Naive B cell (primary cell): ENCODE measurements around the gene MAPKAPK2. TPM values are rescaled to one million over a fixed set of nuclear protein-coding genes. Genes with fewer than 3 reads are reported as not detected.

Source experiments
- ATAC-seq, 2 donors: fragments of 150-1000 bp; cut with Tn5 transposase; 2 replicates each; pipeline ENCODE4 v1.10.0; 2021; ENCODE audit warnings: low read depth in 2 of 2, mild to moderate bottlenecking in 2 of 2, moderate library complexity in 2 of 2
- DNase-seq: peaks from one replicate; pipeline ENCODE4 v3.0.0; 2022
- H3K27ac Mint-ChIP-seq, 6 donors: one replicate each; pipeline ENCODE4 v1.8.0; 2020 to 2022; ENCODE audit warnings: mild to moderate bottlenecking in 6 of 6, mixed read lengths in 6 of 6, moderate library complexity in 5 of 6, inconsistent platforms in 2 of 6
- H3K27me3 Mint-ChIP-seq, 3 donors: one replicate each; pipeline ENCODE4 v1.8.0; 2021 to 2022; ENCODE audit warnings: mixed read lengths in 3 of 3, mild to moderate bottlenecking in 1 of 3
- H3K36me3 Mint-ChIP-seq, 2 donors: one replicate each; pipeline ENCODE4 v1.8.0; 2020 to 2022; ENCODE audit warnings: mixed read lengths in 2 of 2, inconsistent platforms in 1 of 2, mild to moderate bottlenecking in 1 of 2
- H3K4me1 Mint-ChIP-seq, 3 donors: one replicate each; pipeline ENCODE4 v1.8.0; 2020 to 2022; ENCODE audit warnings: mixed read lengths in 3 of 3, inconsistent platforms in 1 of 3, mild to moderate bottlenecking in 1 of 3, moderate library complexity in 1 of 3
- H3K4me3 Mint-ChIP-seq, 8 donors: one replicate each; pipeline ENCODE4 v1.8.0; 2020 to 2022; ENCODE audit warnings: mild to moderate bottlenecking in 8 of 8, mixed read lengths in 8 of 8, moderate library complexity in 8 of 8, inconsistent platforms in 2 of 8
- H3K9me3 Mint-ChIP-seq, 7 donors: one replicate each; pipeline ENCODE4 v1.8.0; 2020 to 2022; ENCODE audit warnings: mixed read lengths in 7 of 7, mild to moderate bottlenecking in 5 of 7, inconsistent platforms in 2 of 7, moderate library complexity in 1 of 7
- polyA plus RNA-seq, 6 donors: library from polyadenylated mRNA; unstranded; fragments of 300-500 nt; fragmentation: Illumina TruSeq; gene quantifications; one replicate each; pipeline ENCODE4 v1.2.3, GENCODE V29; 2021; ENCODE audit warnings: low read depth in 6 of 6

MAPKAPK2 gene
- polyA plus RNA-seq, 6 donors from 2014 or later = 1.7 to 3.6 (median 2.8) TPM

DNA sequence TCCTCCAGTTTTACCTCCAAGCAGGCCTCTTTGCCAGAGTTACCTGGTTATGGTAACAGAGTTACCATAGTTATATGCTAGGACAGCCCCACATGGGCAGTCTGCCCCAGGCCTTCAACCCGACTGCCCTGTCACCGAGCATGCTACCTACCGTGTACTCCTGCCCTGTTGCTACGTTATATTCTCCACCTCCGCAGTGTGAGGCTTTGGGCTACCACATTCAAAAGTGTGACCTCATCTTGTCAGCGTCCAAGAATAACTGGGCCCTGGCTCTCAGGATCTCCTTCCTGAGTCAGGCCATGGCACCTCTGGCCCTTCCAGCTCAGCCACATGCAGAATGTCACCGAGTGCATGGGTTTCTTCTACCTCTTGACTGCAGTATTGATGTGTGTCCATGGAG, 8.9 kb downstream of the MAPKAPK2 start:
- H3K36me3 Mint-ChIP-seq = peaks cover 16 to 21% of the 10 kb centered on the region in 2 donors
- peaks cover 73 to 96% (median 95%) of the 10 kb centered on the region in 3 donors for H3K4me1 Mint-ChIP-seq
- H3K27ac Mint-ChIP-seq = peak overlapping the region in 1 of 6 donors; percentile 91
- DNase-seq (no peak), ATAC-seq (no peak)
- H3K4me3 Mint-ChIP-seq = peak overlapping the region in 1 of 8 donors; percentile 49
- no peaks in the 10 kb centered on the region for H3K9me3 Mint-ChIP-seq
- H3K27me3 Mint-ChIP-seq = no peaks in the 10 kb centered on the region

- Mint-ChIP-seq H3K9me3 (no peaks in the 10 kb centered on the region), H3K27ac (peak overlapping the region in 2 of 6 donors; percentile 33 to 91), H3K27me3 (no peaks in the 10 kb centered on the region), H3K4me3 (no peak overlapping the region), H3K4me1 (peaks cover 74 to 96% (median 95%) of the 10 kb centered on the region in 3 donors), H3K36me3 (peaks cover 16 to 21% of the 10 kb centered on the region in 2 donors)
- DNase-seq = no peak
- ATAC-seq = no peak
Measured at GRCh38 chr1:206694171-206695124, 9.7 kb downstream of the MAPKAPK2 start.

DNA sequence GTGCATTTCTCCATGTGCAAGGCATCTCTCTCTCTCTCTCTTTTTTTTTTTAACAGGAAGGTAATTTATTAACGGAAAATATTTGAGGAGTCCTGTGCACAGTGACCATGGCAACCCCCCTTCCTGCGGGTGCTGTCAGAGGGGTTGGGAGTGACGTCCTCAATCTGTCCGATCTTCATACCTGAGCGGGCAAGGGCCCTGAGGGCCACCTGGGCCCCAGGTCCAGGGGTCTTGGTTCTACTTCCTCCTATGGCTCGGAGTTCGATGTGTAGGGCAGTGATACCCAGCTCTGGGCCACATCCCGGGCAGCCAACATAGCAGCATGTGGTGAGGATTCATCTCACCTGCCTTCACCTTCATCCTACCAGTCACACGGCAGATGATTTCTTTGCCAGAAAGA, 11.0 kb downstream of the MAPKAPK2 start:
- Mint-ChIP-seq H3K36me3 (peaks cover 16 to 21% of the 10 kb centered on the region in 2 donors), H3K4me1 (peaks cover 71 to 95% (median 95%) of the 10 kb centered on the region in 3 donors), H3K27me3 (no peaks in the 10 kb centered on the region), H3K4me3 (no peak overlapping the region), H3K27ac (peak overlapping the region in 3 of 6 donors; percentile 17 to 51 (median 49)), H3K9me3 (no peaks in the 10 kb centered on the region)
- ATAC-seq = no peak
- no peak for DNase-seq

DNA sequence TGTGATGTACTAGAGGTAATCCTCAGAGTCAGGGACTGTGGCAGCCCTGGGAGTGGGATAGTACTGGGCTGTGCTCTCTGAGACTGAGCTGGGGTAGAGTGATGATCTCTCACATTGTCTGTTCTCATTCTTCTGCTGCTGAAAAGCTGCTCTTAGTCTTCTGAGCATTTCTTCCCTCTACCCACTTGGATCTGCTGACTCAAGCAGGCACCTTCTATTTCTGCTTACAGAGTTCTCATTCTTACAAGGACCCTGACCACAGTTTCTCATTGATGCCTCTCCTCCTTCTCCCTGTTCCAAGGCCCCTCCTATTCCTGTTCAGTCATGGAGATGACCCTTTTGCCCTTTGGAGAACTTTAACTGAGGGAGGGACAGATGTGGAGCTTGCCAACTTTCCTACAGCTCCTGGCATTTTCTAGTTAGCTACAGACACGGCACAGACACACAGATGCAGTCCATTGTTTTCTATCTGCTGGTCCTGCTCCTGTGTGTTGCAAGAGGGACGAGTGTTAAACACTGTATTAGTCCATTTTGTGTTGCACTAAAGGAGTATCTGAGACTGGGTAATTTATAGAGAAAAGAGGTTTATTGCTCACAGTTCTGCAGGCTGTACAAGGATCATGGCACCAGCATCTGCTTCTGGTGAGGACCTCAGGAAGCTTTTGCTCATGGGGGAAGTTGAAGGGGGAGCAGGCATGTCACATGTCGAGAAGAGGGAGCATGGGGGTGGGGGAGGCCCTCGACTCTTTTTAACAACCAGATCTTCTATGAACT, 12.3 kb downstream of the MAPKAPK2 start:
- peaks cover 16 to 21% of the 10 kb centered on the region in 2 donors for H3K36me3 Mint-ChIP-seq
- ATAC-seq = no peak

DNA sequence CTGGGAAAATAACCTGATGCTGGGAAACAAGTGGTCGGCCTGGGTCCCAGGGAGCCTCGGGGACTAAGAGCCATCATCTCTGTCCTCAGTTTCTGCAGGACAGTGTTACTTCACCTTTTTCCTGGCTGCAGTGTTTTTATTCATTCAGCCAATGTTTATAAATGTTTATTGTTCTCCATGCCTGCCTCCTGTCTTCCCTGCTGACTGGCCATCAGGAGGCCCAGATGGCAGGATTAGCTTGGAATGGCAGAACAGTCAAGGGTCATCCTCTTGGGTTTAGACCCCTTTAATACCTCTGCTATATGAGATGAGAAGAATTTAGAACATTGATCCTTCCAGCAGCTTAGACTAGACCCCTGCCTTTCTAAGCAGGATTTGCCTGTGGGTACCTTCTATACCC, 13.3 kb downstream of the MAPKAPK2 start:
- peaks cover 16 to 21% of the 10 kb centered on the region in 2 donors for H3K36me3 Mint-ChIP-seq
- DNase-seq = no peak
- no peak overlapping the region for H3K4me3 Mint-ChIP-seq
- H3K9me3 Mint-ChIP-seq = no peaks in the 10 kb centered on the region
- no peak for ATAC-seq
- H3K27ac Mint-ChIP-seq = no peak overlapping the region
- H3K27me3 Mint-ChIP-seq = no peaks in the 10 kb centered on the region
- peaks cover 68 to 91% (median 90%) of the 10 kb centered on the region in 3 donors for H3K4me1 Mint-ChIP-seq

More for the DNA sequence above, 12.3 kb downstream of the MAPKAPK2 start:
- H3K9me3 Mint-ChIP-seq = no peaks in the 10 kb centered on the region
- H3K4me3 Mint-ChIP-seq = no peak overlapping the region
- H3K27ac Mint-ChIP-seq = peak overlapping the region in 3 of 6 donors; percentile 61 to 66 (median 63)
- DNase-seq = no peak
- no peaks in the 10 kb centered on the region for H3K27me3 Mint-ChIP-seq
- H3K4me1 Mint-ChIP-seq = peaks cover 69 to 91% (median 90%) of the 10 kb centered on the region in 3 donors

DNA sequence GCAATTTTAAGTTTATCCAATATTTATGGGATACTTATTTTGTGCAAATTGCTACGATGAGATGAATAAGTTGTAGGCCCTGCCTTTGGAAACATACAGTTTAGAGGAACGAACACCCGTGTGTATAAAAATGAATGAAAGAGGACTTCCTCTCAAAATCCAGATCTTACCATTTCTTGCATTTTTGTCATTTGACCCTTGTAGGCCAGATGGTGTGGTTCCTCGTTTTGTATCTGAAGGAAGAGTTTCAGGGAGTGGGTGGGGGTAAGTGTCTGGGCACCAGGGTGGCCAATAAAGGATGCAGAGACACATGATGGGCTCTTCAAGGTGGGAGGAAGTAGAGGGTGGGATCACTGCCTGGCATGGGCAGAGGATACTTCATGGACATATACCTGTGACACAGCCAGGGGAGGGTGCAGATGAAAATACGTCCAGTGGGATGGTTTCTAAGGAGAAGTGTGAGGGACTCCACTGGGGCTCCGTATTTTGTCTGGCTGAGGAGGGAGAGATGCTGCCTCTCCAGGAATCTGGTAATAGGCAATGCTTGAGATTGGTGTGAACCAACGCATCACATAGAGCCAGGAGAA, 14.4 kb downstream of the MAPKAPK2 start:
- peak overlapping the region in 3 of 6 donors; percentile 31 to 77 (median 50) for H3K27ac Mint-ChIP-seq
- DNase-seq (no peak), ATAC-seq (no peak)
- no peaks in the 10 kb centered on the region for H3K27me3 Mint-ChIP-seq
- H3K36me3 Mint-ChIP-seq = peaks cover 16 to 21% of the 10 kb centered on the region in 2 donors
- H3K9me3 Mint-ChIP-seq = no peaks in the 10 kb centered on the region
- H3K4me3 Mint-ChIP-seq = peak overlapping the region in 1 of 8 donors; percentile 6
- H3K4me1 Mint-ChIP-seq = peaks cover 68 to 91% (median 90%) of the 10 kb centered on the region in 3 donors

GRCh38 chr1:206699626-206700025, 14.9 kb downstream of the MAPKAPK2 start:
- DNase-seq (no peak), ATAC-seq (no peak)
- H3K27me3 Mint-ChIP-seq = no peaks in the 10 kb centered on the region
- peaks cover 16 to 21% of the 10 kb centered on the region in 2 donors for H3K36me3 Mint-ChIP-seq
- peaks cover 72 to 92% (median 90%) of the 10 kb centered on the region in 3 donors for H3K4me1 Mint-ChIP-seq
- no peak overlapping the region for H3K4me3 Mint-ChIP-seq
- H3K9me3 Mint-ChIP-seq = no peaks in the 10 kb centered on the region
- peak overlapping the region in 5 of 6 donors; percentile 9 to 91 (median 63) for H3K27ac Mint-ChIP-seq

- Mint-ChIP-seq H3K9me3 (no peaks in the 10 kb centered on the region), H3K27ac (peak overlapping the region in 2 of 6 donors; percentile 50 to 74), H3K27me3 (no peaks in the 10 kb centered on the region), H3K4me1 (peaks cover 74 to 92% (median 90%) of the 10 kb centered on the region in 3 donors), H3K4me3 (no peak overlapping the region), H3K36me3 (peaks cover 16 to 21% of the 10 kb centered on the region in 2 donors)
- DNase-seq (no peak), ATAC-seq (no peak)
Measured at GRCh38 chr1:206700445-206701036, 15.8 kb downstream of the MAPKAPK2 start.

GRCh38 chr1:206702260-206702659, 17.6 kb downstream of the MAPKAPK2 start:
- Mint-ChIP-seq H3K4me3 (peak overlapping the region in 1 of 8 donors; percentile 31), H3K27ac (peak overlapping the region in 1 of 6 donors; percentile 2), H3K27me3 (no peaks in the 10 kb centered on the region), H3K4me1 (peaks cover 72 to 92% (median 89%) of the 10 kb centered on the region in 3 donors), H3K9me3 (no peaks in the 10 kb centered on the region), H3K36me3 (peaks cover 3 to 4% of the 10 kb centered on the region in 2 donors)
- no peak for DNase-seq
- ATAC-seq = no peak

DNA sequence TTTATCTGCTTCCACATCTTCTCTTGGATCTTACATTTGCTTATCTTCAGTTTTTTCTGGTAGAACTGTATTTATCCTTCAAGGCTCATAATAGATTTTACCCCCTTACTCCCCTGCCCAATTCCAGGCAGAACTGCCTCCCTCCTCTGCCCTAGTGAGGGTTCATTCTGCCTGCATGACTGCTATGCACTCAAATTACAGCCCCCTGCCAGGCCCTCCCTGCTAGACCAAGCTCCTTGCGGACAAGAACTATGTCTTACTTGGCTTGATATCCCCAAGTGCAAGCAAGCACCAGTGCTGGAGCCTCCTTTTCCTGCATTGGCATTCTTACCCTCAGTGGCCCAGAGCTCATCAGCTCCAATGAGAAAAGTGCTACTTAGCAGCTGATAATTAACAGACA, 18.1 kb downstream of the MAPKAPK2 start:
- DNase-seq (no peak), ATAC-seq (no peak)
- Mint-ChIP-seq H3K9me3 (no peaks in the 10 kb centered on the region), H3K4me3 (peak overlapping the region in 1 of 8 donors; percentile 34), H3K36me3 (no peaks in the 10 kb centered on the region), H3K4me1 (peaks cover 71 to 93% (median 89%) of the 10 kb centered on the region in 3 donors), H3K27me3 (no peaks in the 10 kb centered on the region), H3K27ac (peak overlapping the region in 5 of 6 donors; percentile 12 to 90 (median 64))

GRCh38 chr1:206703661-206704060, 19.0 kb downstream of the MAPKAPK2 start:
- peak overlapping the region; percentile 4 to 85 (median 50) for H3K4me3 Mint-ChIP-seq

GRCh38 chr1:206704226-206704625, 19.5 kb downstream of the MAPKAPK2 start:
- ATAC-seq (peak; percentile 19 to 29), DNase-seq (no peak)
- H3K27me3 Mint-ChIP-seq = no peaks in the 10 kb centered on the region
- peak overlapping the region; percentile 3 to 85 (median 46) for H3K4me3 Mint-ChIP-seq
- H3K36me3 Mint-ChIP-seq = no peaks in the 10 kb centered on the region
- peak overlapping the region in 3 of 6 donors; percentile 64 to 88 (median 87) for H3K27ac Mint-ChIP-seq
- peaks cover 77 to 96% (median 93%) of the 10 kb centered on the region in 3 donors for H3K4me1 Mint-ChIP-seq
- no peaks in the 10 kb centered on the region for H3K9me3 Mint-ChIP-seq

More at GRCh38 chr1:206703661-206704060, 19.0 kb downstream of the MAPKAPK2 start:
- Mint-ChIP-seq H3K4me1 (peaks cover 77 to 96% (median 93%) of the 10 kb centered on the region in 3 donors), H3K9me3 (no peaks in the 10 kb centered on the region), H3K27me3 (no peaks in the 10 kb centered on the region), H3K36me3 (no peaks in the 10 kb centered on the region), H3K27ac (peak overlapping the region in 3 of 6 donors; percentile 64 to 88 (median 87))
- peak; percentile 72 to 81 for ATAC-seq
- no peak for DNase-seq
